Measurements from ENCODE around the gene ZBED2.
"Not testable (repeated sequence)": the region's sequence is repeated elsewhere in the genome, so short reads cannot be mapped to it uniquely, and the experiment has no call there.

Gene ZBED2

DNA sequence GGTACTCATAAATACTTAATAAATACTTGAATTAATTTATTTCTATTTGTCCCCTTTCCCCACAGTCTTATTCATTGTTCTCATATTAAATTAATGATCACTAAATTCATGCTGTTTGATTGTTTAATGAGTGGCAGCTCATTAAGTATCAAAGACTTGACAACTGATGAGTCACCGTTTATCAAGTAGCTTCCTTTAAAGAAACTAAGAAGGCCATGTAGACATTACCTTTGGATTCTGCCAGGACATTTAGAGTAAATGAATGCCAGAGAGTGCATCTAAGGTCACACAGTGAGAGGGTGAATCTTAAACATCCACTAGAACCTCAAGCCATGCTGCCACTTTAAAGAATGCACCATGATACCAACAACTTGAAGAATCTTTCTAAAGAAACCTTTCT, 23.9 kb downstream of the ZBED2 start:
- no peak for FAIRE-seq

DNA sequence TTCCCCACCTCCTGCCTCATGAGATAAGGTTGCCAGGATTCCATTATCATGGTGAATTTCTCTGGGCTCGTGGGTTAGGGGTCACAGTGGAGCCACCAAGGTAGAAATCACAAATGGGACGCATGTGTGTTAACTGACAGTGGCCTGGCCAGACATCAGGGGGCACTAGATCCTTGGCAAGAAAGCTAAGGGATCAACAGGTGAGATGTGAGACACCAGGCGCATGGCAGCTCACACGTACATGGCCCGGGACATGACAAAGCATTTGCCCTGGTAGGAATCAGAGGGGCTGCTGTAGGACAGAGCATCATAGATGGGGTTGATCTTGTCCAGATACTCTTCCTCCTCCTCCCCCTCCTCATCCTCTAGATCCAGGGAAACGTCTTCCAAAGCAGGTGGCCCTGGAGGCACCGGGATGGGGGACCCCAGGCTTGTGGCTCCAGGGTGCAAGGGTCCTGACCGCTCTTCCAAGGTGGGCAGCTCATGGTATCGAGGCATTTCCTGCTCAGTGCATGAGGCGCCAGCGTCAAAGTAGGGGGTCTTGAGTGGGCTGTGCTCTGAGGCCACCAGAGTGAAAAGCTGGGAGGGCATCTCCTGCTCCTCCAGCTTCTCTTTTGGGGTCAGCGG, 24.6 kb downstream of the ZBED2 start:
- no peak for FAIRE-seq

DNA sequence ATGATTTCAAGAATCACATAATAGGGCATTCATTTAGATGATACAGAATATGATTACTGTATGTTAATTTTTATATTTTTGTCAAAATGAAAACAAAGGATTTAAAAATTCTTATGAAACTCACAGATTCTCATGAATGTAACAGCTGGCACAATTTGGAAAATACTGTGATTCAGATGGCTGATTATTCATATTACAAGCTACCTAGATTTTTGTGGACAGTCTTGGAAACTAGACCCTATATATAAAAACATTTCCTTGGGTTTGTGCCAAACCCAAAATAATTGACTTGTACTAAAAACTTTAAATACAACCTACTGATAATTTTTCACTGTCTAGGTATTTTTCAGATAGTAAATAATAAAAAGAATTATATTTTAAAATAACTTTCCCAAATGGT, 26.2 kb downstream of the ZBED2 start:
- peak; percentile 14 for FAIRE-seq

DNA sequence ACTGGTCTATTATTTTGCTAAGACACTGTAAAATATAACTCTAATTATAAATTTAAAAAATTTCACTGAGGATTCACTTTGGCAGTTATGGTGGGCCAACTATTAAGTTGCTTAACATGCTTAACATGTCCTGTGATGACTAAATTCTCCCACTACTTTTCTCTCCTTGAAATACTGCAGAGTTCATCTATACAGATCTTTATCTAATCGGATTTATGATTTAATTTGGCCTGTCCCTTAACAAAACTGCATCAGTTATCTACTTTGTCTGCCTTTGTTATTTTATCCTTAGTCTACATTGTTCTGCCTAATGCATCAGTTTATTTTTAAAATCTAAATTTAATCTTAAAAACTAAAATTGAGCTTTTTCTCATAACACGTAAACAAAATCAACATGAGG, 26.8 kb downstream of the ZBED2 start:
- FAIRE-seq: no peak

DNA sequence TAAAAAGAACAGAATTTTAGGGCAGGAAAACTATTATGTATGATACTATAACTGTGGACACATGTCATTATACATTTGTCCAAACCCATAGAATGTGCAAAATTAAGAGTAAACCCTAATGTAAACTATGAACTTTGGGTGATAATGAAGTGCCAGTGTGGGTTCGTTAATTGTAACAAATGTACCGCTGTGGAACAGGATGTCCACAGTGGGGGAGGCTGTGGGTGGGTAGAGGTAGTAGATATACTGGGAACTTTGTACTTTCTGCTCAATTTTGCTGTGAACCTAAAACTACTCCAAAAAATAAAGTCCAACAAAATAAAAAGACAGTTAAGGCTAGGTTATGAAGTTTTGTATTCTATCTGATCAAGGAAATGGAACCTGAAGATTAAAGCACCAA, 28.3 kb downstream of the ZBED2 start:
- no peak for FAIRE-seq

DNA sequence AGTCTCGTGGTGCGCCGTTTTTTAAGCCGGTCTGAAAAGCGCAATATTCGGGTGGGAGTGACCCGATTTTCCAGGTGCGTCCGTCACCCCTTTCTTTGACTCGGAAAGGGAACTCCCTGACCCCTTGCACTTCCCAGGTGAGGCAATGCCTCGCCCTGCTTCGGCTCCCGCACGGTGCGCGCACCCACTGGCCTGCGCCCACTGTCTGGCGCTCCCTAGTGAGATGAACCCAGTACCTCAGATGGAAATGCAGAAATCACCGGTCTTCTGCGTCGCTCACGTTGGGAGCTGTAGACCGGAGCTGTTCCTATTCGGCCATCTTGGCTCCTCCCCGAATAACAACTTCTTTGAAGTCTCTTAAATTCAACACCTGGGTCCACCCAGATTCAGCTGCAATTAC, 33.2 kb downstream of the ZBED2 start:
- FAIRE-seq: not testable (repeated sequence)

DNA sequence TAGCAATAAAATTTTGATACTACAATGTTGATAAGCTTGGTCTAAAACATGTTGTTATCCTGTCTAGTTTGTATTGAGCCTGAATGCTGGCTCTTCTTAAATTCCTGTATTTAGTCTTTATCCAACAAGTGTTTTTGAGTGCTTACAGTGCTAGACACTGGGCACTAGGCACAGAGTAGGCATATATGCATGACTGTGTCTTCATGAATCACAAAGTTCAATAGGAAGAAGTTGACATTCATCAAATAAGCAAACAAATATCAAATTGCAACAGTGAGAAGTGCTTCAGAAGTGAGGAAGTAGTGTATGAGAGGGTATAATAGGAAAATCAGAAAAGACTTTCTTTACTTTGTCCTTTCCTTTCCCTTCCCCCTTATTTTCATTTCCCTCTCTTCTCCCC, 46.4 kb downstream of the ZBED2 start:
- no peak for FAIRE-seq

DNA sequence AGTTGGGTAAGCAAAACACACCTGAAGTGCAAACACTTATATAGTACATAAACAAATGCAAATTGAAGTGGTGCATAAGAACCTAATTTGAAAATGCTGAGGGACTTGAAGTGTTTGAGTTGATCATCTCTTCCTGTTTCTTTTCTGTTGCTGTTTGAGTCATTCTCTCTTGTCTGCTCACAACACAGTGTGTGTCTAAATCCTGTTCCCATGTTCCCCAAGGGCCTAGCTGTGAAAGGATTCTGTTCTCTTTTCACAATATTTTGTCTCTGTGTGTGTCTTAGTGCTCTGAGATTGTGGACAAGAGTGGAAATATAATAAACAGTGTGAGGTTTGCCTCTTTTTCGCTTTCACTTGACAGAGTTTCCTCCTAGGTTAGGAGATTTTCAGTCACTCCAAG, 47.1 kb downstream of the ZBED2 start:
- FAIRE-seq: no peak

DNA sequence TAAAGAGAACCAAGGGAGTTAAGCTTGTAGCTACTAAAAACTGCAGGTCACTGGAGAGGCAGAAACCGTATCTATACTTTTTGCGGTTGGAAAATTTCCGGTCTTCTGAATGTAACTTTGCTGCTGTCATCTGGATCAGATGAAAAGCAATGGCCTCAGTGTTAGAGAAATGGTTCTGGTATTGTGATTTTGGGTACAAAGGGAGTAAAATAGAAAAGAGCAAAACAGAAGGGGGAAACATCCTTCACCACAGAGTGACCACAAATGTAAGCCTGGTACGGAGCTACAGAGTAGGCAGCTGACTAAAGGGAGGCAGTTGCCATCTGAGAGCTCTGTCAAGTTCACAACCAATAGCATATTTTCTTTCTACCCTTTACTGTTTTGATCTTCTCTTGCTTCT, 47.5 kb downstream of the ZBED2 start:
- FAIRE-seq: no peak

DNA sequence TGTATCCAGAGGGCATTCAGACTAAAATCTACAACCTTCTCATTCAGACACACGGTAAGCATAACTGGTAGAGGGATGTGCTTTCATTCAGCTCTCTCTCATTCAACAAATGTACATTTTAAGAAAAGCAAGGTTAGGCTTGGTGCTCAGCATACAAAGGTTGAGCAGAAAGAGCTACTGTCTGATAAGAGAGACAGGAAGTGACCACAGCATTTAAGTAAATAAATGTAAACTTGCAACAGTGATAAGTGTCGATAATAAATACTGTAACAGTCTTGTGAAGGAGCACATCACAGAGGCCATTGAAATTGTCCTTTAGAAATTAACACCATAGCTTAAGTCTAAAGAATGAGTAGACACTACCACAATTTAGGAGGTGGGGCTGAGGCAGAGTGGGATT, 49.8 kb downstream of the ZBED2 start:
- FAIRE-seq: no peak
